HFFc6 (cell line): Measurements from ENCODE around the gene RPL12. TPM values are rescaled to one million over a fixed set of nuclear protein-coding genes. Genes with fewer than 3 reads are reported as not detected.
A peak's percentile ranks its signal among the peaks of the same experiment; 100 is the strongest.

Experiments used
- DNase-seq: peaks from one replicate; pipeline ENCODE4 v3.0.0-alpha.2; 2018
- H3K27ac Mint-ChIP-seq: 2 replicates; pipeline ENCODE4 v1.8.0; 2020; ENCODE audit warnings: mild to moderate bottlenecking, mixed read lengths
- H3K27me3 Mint-ChIP-seq: 2 replicates; pipeline ENCODE4 v1.8.0; 2021; ENCODE audit warnings: mild to moderate bottlenecking, moderate library complexity, mixed read lengths; ENCODE audit not compliant: insufficient read depth
- H3K36me3 Mint-ChIP-seq: 2 replicates; pipeline ENCODE4 v1.8.0; 2021; ENCODE audit warnings: low read depth, mixed read lengths
- H3K4me1 Mint-ChIP-seq: 2 replicates; pipeline ENCODE4 v1.8.0; 2020; ENCODE audit warnings: low read depth, mixed read lengths
- H3K4me3 Mint-ChIP-seq: 2 replicates; pipeline ENCODE4 v1.8.0; 2020; ENCODE audit warnings: mild to moderate bottlenecking, moderate library complexity, mixed read lengths
- H3K9me3 Mint-ChIP-seq: 2 replicates; pipeline ENCODE4 v1.8.0; 2020; ENCODE audit warnings: mild to moderate bottlenecking, mixed read lengths
- CTCF ChIP-seq: fragments of 200-600 bp; sonication (generic); IDR thresholded peaks from 2 replicates; pipeline ENCODE4 v1.5.0; 2021; ENCODE audit warnings: antibody characterized with exemption, mild to moderate bottlenecking
- total RNA-seq, 6 experiments: library from RNA; stranded (reverse); fragmentation: NEBNext Ultra II Directional; extraction: Animal tissue kit (Norgen Biotek cat#: 25700); gene quantifications; 2 replicates in 1 of 6; 3 replicates in 5 of 6; pipeline ENCODE4 v1.2.3, GENCODE V29; 2021

The RPL12 gene
- total RNA-seq, 6 experiments from 2014 or later = 953 to 1,196 (median 1,072) TPM

- TF ChIP-seq CTCF = no peak
- DNase-seq = peak; percentile 93
- Mint-ChIP-seq H3K4me1 (peaks cover 37% of the 10 kb centered on the region), H3K27me3 (no peaks in the 10 kb centered on the region), H3K4me3 (peak within 1 kb of the TSS; percentile 99), H3K36me3 (peaks cover 12% of the 10 kb centered on the region), H3K9me3 (no peaks in the 10 kb centered on the region), H3K27ac (peak within 1 kb of the TSS; percentile 91)
These were observed 27.1 kb downstream of the RPL12 start, which contains the start of gene ZNF79 for GRCh38 chr9:127423934-127424675. Gene ZNF79, plus strand, starts transcription at chr9:127424382. Its CDS starts 406 bp downstream, at chr9:127424788.

GRCh38 chr9:127423476-127423933 is 27.7 kb downstream of the RPL12 start:
- H3K9me3 Mint-ChIP-seq = no peaks in the 10 kb centered on the region
- H3K36me3 Mint-ChIP-seq = peaks cover 12% of the 10 kb centered on the region
- peak overlapping the region; percentile 91 for H3K27ac Mint-ChIP-seq
- H3K4me1 Mint-ChIP-seq = peaks cover 37% of the 10 kb centered on the region
- no peaks in the 10 kb centered on the region for H3K27me3 Mint-ChIP-seq
- H3K4me3 Mint-ChIP-seq = peak overlapping the region; percentile 99
- no peak for TF ChIP-seq CTCF
- no peak for DNase-seq

- H3K9me3 Mint-ChIP-seq = no peaks in the 10 kb centered on the region
- no peak for TF ChIP-seq CTCF
- H3K4me3 Mint-ChIP-seq = peak overlapping the region; percentile 99
- no peak for DNase-seq
- H3K36me3 Mint-ChIP-seq = peaks cover 12% of the 10 kb centered on the region
- H3K4me1 Mint-ChIP-seq = peaks cover 39% of the 10 kb centered on the region
- no peaks in the 10 kb centered on the region for H3K27me3 Mint-ChIP-seq
- peak overlapping the region; percentile 91 for H3K27ac Mint-ChIP-seq
These were observed 28.4 kb downstream of the RPL12 start for GRCh38 chr9:127422787-127423186.

- no peaks in the 10 kb centered on the region for H3K27me3 Mint-ChIP-seq
- no peak for DNase-seq
- no peaks in the 10 kb centered on the region for H3K9me3 Mint-ChIP-seq
- no peak overlapping the region for H3K27ac Mint-ChIP-seq
- peak overlapping the region; percentile 99 for H3K4me3 Mint-ChIP-seq
- peaks cover 12% of the 10 kb centered on the region for H3K36me3 Mint-ChIP-seq
- peaks cover 45% of the 10 kb centered on the region for H3K4me1 Mint-ChIP-seq
- no peak for TF ChIP-seq CTCF
These were observed 28.9 kb downstream of the RPL12 start for GRCh38 chr9:127422133-127422782.

GRCh38 chr9:127421057-127421456 is 30.1 kb downstream of the RPL12 start:
- H3K4me1 Mint-ChIP-seq = peaks cover 47% of the 10 kb centered on the region
- H3K4me3 Mint-ChIP-seq = no peak overlapping the region
- TF ChIP-seq CTCF = no peak
- no peaks in the 10 kb centered on the region for H3K27me3 Mint-ChIP-seq
- H3K36me3 Mint-ChIP-seq = peaks cover 4% of the 10 kb centered on the region; the same call in 1 of the 2 replicates
- no peak overlapping the region for H3K27ac Mint-ChIP-seq
- no peaks in the 10 kb centered on the region for H3K9me3 Mint-ChIP-seq
- DNase-seq = no peak
